RCC 7860 (cell line): ENCODE results near the gene CD300A.

Experiments
- DNase-seq: peaks from one replicate; pipeline ENCODE4 v3.0.0-alpha.2; 2015; ENCODE audit warnings: low spot score
- FAIRE-seq: peaks from 2 replicates; lab custom pipeline; 2012; peaks lifted over from hg19 to GRCh38; lab: Jason Lieb, UNC

CD300A gene

DNA sequence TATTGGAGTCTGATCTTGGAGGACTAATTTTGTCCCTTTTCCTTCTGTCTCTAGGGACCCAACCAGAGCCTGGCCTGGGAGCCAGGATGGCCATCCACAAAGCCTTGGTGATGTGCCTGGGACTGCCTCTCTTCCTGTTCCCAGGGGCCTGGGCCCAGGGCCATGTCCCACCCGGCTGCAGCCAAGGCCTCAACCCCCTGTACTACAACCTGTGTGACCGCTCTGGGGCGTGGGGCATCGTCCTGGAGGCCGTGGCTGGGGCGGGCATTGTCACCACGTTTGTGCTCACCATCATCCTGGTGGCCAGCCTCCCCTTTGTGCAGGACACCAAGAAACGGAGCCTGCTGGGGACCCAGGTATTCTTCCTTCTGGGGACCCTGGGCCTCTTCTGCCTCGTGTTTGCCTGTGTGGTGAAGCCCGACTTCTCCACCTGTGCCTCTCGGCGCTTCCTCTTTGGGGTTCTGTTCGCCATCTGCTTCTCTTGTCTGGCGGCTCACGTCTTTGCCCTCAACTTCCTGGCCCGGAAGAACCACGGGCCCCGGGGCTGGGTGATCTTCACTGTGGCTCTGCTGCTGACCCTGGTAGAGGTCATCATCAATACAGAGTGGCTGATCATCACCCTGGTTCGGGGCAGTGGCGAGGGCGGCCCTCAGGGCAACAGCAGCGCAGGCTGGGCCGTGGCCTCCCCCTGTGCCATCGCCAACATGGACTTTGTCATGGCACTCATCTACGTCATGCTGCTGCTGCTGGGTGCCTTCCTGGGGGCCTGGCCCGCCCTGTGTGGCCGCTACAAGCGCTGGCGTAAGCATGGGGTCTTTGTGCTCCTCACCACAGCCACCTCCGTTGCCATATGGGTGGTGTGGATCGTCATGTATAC is 26.5 kb upstream of the CD300A start:
- no peak for FAIRE-seq

DNA sequence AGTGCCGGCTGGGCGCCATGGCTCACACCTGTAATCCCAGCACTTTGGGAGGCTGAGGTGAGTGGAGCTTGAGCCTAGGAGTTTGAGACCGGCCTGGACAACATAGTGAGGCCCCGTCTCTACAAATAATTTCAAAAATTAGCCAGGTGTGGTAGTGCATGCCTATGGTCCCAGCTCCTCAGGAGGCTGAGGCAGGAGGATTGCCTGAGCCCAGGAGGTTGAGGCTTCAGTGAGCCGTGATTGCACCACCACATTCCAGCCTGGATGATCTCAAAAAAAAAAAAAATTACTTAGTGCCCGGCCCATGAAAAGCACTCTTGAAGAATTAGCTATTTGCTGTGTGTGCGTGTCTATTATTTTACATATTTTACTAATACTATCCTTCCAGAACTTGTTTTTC is 24.9 kb upstream of the CD300A start:
- DNase-seq (no peak), FAIRE-seq (no peak)

More for the DNA sequence above, 26.5 kb upstream of the CD300A start:
- no peak for DNase-seq

DNA sequence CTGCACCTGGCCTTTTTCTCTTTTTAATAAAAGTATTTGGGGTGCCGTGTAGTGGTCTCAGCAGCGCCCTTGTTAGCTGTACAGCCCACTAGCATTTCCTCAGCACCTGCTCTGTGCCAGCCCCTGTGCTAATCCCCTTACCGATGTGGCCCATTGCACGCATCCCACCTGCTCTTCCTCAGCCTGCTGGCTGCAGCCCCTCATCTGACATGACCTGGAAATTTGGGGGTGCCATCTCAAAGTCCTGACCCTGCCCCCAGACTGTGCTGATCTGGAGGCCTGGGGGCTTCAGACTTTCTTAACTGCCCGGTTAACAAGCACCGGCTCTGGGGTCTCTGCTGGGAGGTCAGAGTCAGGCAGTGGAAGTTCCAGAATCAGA is 24.2 kb upstream of the CD300A start:
- no peak for FAIRE-seq

DNA sequence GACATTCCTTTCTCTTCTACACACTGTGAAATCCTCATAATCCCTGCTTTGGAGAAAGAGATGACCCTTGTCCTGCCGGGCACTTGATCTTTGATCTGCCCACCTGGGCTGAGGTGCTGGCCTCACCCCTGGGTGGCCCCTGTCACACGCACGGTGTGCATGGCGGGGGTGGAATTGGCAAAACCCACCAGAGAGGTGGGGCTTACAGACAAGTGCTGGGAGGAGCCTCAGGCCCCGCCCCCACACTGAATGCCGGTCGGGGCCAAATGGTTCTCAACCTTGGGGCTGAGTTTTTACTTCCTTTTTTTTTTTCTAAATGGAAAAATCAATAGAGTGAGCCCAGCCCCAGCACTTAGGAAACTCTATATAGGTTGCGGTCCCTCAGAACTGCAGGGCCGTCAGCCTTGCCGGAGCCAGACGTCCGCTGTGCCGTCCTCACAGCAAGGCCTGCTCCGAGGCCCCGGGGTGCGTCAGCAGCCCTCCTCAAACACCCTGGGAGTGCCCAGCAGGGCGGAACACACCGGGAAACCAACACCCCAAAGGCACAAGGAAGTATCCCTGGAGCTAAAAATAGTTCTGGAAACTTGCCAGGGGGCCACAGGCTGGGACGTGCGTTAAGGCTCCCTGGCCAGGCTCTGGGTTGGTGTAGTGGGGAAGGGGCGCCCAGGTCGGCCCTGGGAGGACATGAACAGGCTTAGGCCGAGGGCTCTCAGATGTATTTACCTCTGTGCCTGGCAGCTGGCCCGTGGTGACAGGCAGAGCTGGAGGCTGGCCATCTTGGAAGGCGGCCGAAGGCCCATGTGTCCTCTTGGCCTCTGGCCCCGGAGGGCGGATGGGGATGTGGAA is 23.5 kb upstream of the CD300A start:
- FAIRE-seq (no peak), DNase-seq (no peak)

More for the DNA sequence above, 24.2 kb upstream of the CD300A start:
- no peak for DNase-seq

- no peak for FAIRE-seq
- DNase-seq = no peak
Observed at GRCh38 chr17:74443516-74444296, 22.7 kb upstream of the CD300A start.

DNA sequence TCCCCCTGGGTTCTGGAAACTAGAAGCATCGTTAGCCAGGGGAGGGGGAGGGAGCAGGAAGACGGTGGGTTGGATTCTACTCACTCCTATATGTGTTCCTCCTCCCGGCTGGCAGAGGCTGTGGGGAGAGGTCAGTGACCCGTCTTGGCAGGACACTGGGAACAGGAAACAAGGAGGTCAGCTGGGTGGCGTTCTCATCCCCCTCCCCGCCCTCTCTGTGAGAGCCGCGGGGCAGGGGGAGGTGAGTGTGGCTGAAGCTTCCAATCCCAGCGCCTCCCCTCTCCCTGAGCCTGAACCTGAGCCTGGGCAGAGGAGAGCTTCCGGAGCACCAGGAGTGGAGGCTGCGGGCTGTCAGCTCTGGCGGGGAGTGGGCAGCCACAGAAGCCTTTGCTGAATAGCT is 22.0 kb upstream of the CD300A start:
- no peak for DNase-seq
- FAIRE-seq = no peak

DNA sequence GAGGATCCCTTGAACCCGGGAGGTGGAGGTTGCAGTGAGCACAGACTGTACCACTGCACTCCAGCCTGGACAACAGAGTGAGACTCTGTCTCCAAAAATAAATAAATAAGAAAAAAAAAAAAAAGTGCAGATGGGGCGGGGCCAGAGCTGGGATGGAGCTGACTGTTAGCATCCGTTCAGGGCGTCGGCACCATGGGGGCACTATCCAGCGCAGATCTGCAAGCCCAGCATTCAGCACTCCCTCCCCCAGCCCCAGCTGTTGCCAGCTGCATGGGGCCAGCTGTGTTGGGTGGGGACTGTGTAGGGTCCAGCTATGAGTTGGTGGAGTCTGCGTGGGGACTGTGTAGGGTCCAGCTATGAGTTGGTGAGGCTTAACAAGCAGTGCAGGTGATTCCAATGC is 21.3 kb upstream of the CD300A start:
- FAIRE-seq (no peak), DNase-seq (no peak)

DNA sequence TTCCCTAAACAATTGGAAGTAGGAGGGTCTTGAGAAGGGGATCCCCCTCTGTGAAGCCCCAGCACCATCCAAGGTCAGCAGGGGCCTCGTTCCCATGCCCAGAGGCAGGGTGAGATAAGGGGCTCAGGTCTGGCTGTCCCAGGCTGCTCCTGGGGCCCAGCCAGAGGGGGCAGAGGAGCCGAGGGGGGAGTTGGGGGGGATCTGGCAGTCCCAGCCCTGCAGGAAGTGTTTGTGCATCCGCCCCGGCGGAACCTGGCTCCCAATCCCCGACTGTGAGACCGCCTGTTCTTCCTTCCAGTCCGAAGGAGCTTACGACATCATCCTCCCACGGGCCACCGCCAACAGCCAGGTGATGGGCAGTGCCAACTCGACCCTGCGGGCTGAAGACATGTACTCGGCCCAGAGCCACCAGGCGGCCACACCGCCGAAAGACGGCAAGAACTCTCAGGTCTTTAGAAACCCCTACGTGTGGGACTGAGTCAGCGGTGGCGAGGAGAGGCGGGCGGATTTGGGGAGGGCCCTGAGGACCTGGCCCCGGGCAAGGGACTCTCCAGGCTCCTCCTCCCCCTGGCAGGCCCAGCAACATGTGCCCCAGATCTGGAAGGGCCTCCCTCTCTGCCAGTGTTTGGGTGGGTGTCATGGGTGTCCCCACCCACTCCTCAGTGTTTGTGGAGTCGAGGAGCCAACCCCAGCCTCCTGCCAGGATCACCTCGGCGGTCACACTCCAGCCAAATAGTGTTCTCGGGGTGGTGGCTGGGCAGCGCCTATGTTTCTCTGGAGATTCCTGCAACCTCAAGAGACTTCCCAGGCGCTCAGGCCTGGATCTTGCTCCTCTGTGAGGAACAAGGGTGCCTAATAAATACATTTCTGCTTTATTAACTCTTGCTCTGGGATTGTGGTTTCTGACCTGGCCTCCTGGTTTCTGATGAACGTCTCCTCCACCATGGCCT is 19.6 kb upstream of the CD300A start:
- no peak for FAIRE-seq
- DNase-seq = no peak

DNA sequence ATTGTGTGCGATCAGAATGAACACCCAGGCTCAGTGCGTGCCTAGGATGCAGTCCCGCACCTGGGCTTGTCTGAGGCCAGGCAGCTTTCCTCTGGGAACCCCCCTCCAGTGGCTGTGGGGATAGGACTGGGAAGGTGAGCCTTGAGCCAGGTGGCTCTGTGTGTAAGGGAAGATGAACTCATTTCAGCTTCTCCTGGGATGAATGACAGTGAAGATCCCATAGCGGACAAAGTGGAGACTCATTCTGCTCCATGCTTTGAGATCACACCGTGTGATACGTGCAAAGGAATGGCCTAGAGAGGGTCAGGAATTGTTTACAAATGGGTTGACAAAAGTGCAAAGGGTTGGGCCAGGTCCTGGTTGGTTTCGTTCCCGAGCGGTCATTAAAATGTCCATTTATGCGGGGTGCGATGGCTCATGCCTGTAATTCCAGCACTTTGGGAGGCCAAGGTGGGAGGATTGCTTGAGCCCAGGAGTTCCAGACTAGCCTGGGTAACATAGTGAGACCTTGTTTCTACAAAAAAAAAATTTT is 18.7 kb upstream of the CD300A start:
- no peak for DNase-seq
- FAIRE-seq = no peak

GRCh38 chr17:74448756-74449155 is 17.7 kb upstream of the CD300A start:
- no peak for DNase-seq
- no peak for FAIRE-seq

- FAIRE-seq = no peak
- no peak for DNase-seq
Observed at GRCh38 chr17:74449306-74449705, 17.1 kb upstream of the CD300A start.

GRCh38 chr17:74449773-74450172 is 16.7 kb upstream of the CD300A start:
- no peak for FAIRE-seq
- DNase-seq = no peak

DNA sequence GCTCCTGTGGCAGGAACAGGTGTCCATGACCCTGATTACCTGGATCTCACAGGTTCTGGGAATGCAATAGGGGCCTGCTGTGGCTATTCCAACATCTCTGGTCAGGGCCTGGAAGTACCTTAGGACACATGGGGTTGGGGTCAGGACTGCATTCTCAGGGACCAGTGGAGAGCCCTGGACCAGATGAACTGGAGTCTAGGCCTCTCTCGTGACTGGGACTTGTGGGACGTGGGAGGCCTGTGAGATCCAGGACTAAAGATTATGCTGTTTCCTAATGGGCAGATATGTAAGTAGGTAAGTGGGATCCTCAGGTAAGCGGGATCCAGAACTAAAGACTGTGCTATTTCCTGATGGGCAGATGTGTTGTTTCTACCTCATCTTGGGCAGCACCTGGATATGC is 16.2 kb upstream of the CD300A start:
- FAIRE-seq = no peak

DNA sequence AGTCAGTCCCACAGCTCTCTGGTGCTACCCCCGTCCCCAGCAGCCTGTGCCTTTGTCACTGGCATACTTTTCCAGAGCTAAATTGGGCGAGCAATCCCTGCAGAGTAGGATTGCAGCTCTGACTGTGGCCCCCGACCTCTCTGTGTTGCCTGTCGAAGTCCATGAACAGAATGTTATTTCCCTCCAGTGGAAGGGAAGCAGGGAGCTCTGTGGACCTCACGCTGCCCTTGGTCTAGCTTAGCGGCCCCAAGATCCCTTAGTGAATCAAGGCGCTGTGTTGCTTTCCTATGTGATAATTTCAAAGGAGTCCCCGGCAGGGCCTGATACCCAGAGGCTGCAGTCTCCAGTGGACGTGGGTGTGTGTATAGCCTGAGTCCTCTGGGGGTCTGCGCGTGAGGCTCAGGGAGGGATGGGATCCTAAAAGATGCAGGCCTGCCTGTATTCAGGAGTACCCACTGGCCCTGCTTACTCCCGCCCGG is 15.5 kb upstream of the CD300A start:
- FAIRE-seq (no peak), DNase-seq (no peak)

More for the DNA sequence above, 16.2 kb upstream of the CD300A start:
- no peak for DNase-seq

- DNase-seq (no peak), FAIRE-seq (no peak)
Observed at GRCh38 chr17:74451557-74451956, 14.9 kb upstream of the CD300A start.

- DNase-seq = no peak
- FAIRE-seq = no peak
Observed at GRCh38 chr17:74452033-74452840, 14.2 kb upstream of the CD300A start.

GRCh38 chr17:74452841-74453661 is 13.4 kb upstream of the CD300A start:
- FAIRE-seq (no peak), DNase-seq (no peak)

DNA sequence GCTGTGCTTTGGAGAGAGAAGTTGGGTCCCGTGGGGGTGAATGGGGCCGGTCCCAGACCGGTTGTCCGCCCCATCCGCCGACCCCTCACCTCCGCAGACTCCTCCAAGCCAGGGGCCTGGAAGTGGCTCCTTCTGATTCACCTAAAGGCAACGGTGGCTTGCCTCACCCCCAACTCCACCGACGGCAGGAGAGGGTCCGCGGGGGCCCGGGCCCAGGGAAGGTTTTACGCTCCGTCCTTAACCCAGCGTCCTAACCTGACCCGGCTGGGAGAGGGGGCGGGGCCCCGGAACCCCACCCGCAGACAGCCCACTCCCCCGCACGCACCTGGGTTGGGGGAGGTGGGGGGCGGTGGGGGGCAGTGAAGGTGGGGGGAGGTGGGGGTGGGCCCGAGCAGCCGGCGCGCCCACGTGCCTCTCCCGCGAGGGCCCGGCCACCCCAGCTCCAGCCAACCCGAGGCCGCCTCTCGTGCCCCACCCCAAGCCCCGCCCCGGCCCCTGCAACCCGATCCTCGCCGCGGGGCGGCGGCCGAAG is 12.7 kb upstream of the CD300A start:
- no peak for DNase-seq
- FAIRE-seq = no peak
